ENCODE measurements around the gene STMN3.
"Not testable (repeated sequence)": the region's sequence is repeated elsewhere in the genome, so short reads cannot be mapped to it uniquely, and the experiment has no call there.

The STMN3 gene

GRCh38 chr20:63680427-63680826, 27.2 kb upstream of the STMN3 start:
- TF ChIP-seq CTCF (conservative IDR thresholded peaks at IDR 0.05; ENCODE audit: low read length): no peak
- DNase-seq (ENCODE audit: low read depth): no peak
- H3K4me3 ChIP-seq (ENCODE audit: low read length): no peak overlapping the region

GRCh38 chr20:63679799-63680305, 26.6 kb upstream of the STMN3 start:
- TF ChIP-seq CTCF (conservative IDR thresholded peaks at IDR 0.05; ENCODE audit: low read length): no peak
- DNase-seq (ENCODE audit: low read depth): no peak
- no peak overlapping the region for H3K4me3 ChIP-seq (ENCODE audit: low read length)

GRCh38 chr20:63678667-63679465, 25.6 kb upstream of the STMN3 start:
- no peak for DNase-seq (ENCODE audit: low read depth)
- no peak for TF ChIP-seq CTCF (conservative IDR thresholded peaks at IDR 0.05; ENCODE audit: low read length)
- no peak overlapping the region for H3K4me3 ChIP-seq (ENCODE audit: low read length)

DNA sequence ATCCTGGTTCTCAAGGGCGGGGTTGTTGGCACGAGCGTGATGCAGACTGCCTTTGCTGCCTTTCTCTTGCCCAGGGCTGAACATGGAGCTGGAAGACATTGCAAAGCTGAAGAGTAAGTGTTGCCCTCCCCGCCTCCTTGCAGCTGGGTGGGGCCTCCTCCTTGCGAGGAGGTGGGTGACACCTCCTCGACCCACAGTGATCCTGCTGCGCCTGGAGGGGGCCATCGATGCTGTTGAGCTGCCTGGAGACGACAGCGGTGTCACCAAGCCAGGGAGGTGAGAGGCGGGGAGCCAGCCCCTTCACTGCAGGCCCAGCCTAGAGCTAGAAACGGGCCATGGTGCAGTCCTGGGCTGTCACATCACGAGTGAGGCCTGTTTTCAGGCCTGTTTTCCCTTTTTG, 24.8 kb upstream of the STMN3 start:
- no peak overlapping the region for H3K4me3 ChIP-seq (ENCODE audit: low read length)
- TF ChIP-seq CTCF (conservative IDR thresholded peaks at IDR 0.05; ENCODE audit: low read length): no peak
- DNase-seq (ENCODE audit: low read depth): no peak

DNA sequence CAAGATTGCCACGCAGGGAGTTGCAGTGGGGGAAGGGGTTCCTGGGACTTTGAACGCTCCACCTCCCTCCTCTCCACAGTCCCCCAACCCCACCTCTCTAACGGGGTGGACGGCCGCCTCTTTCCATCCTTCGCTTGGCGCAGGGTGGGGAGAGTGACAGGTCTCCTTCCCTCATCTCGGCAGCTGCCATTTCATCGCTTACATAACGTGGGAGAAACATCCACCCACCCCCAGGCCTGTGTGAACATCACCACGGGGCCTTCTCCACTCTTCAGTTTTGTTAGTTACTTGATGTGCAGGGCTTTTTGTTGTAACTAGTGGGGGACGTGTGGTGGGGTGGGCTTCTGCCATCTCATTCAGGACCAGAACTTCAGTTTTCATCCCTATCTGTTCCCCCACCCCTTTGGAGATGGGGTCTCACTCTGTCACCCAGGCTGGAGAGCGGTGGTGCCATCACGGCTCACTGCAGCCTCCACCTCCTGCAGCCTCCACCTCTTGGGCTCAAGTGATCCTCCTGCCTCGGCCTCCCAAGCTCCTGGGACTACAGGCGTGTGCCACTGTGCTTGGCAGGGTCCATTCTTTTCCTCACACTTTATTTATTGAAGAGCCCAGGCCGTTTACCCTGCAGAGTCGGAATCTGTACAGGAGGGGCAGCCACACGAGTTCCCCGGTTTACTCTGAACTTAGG, 22.6 kb upstream of the STMN3 start:
- TF ChIP-seq CTCF (conservative IDR thresholded peaks at IDR 0.05; ENCODE audit: low read length): no peak
- no peak overlapping the region for H3K4me3 ChIP-seq (ENCODE audit: low read length)
- DNase-seq (ENCODE audit: low read depth): no peak

- TF ChIP-seq CTCF (conservative IDR thresholded peaks at IDR 0.05; ENCODE audit: low read length): no peak
- no peak for DNase-seq (ENCODE audit: low read depth)
- H3K4me3 ChIP-seq (ENCODE audit: low read length): no peak overlapping the region
These were observed 20.7 kb upstream of the STMN3 start for GRCh38 chr20:63673951-63674350.

DNA sequence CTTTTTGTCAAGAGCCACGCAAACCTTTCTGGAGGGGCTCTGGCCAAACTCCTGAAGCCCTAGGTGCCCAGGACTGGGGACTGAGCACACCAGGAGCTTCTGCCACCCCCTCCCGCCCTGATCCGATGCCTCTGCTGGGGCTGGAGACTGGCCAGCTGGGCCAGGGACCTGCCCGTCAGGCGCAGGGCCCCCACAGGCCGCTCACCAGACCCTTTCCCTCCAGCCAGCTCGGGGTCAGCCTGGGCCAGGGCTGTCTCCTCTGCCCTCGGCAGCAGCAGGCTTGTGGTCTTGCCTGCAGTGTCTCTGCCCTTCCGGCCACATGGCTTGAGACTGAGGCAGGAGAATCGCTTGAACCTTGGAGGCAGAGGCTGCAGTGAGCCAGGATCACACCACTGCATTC, 19.4 kb upstream of the STMN3 start:
- H3K4me3 ChIP-seq (ENCODE audit: low read length): no peak overlapping the region
- DNase-seq (ENCODE audit: low read depth): no peak
- TF ChIP-seq CTCF (conservative IDR thresholded peaks at IDR 0.05; ENCODE audit: low read length): no peak

- DNase-seq (ENCODE audit: low read depth); H3K4me3 ChIP-seq (ENCODE audit: low read length): not testable (repeated sequence)
These were observed 18.5 kb upstream of the STMN3 start for GRCh38 chr20:63671695-63672094.

Data from AG10803 (cell line).